Keratinocyte (primary cell): ENCODE data around the gene CANT1. TPM values are rescaled to one million over a fixed set of nuclear protein-coding genes. Genes with fewer than 3 reads are reported as not detected.
A peak's percentile ranks its signal among the peaks of the same experiment; 100 is the strongest.

ENCODE experiments used
- DNase-seq: peaks from one replicate; pipeline ENCODE4 v3.0.0-alpha.2; 2011; ENCODE audit warnings: low read depth, missing footprints, low spot score
- FAIRE-seq: peaks from 2 replicates; lab custom pipeline; 2011; peaks lifted over from hg19 to GRCh38; lab: Jason Lieb, UNC
- H2AFZ ChIP-seq: 2 replicates; pipeline ENCODE4 v1.6.0; 2012; ENCODE audit warnings: low read length, control low read depth, inconsistent platforms; ENCODE audit not compliant: control insufficient read depth
- H3K27ac ChIP-seq: 2 replicates; pipeline ENCODE4 v1.5.1; 2011; ENCODE audit warnings: low read length; ENCODE audit not compliant: control insufficient read depth, insufficient read depth
- H3K27me3 ChIP-seq: 3 replicates; pipeline ENCODE4 v1.6.0; 2011; ENCODE audit warnings: low read length; ENCODE audit not compliant: control insufficient read depth, insufficient read depth; ENCODE audit errors: extremely low read depth
- H3K36me3 ChIP-seq, 2 experiments: 2 replicates in 1 of 2; 3 replicates in 1 of 2; pipeline ENCODE4 v1.5.1; 2011; ENCODE audit warnings: low read length in 2 of 2, mild to moderate bottlenecking in 1 of 2; ENCODE audit not compliant: control insufficient read depth in 2 of 2, insufficient read depth in 2 of 2; ENCODE audit errors: extremely low read depth in 1 of 2
- H3K4me1 ChIP-seq: 3 replicates; pipeline ENCODE4 v1.5.1; 2011; ENCODE audit warnings: low read length; ENCODE audit not compliant: control insufficient read depth, insufficient read depth; ENCODE audit errors: extremely low read depth
- H3K4me2 ChIP-seq: 3 replicates; pipeline ENCODE4 v1.6.0; 2011; ENCODE audit warnings: low read depth, low read length; ENCODE audit not compliant: control insufficient read depth, insufficient read depth; ENCODE audit errors: extremely low read depth
- H3K4me3 ChIP-seq, 3 experiments: fragments of 200-600 bp in 1 of 3; sonication (generic) in 1 of 3; 2 replicates in 2 of 3; 3 replicates in 1 of 3; pipeline ENCODE4 v1.5.1; 2011 to 2016; ENCODE audit warnings: low read length in 3 of 3, mild to moderate bottlenecking in 3 of 3, control low read depth in 2 of 3, inconsistent platforms in 1 of 3, low read depth in 1 of 3, mixed read lengths in 1 of 3, mixed run types in 1 of 3, moderate library complexity in 1 of 3; ENCODE audit not compliant: control insufficient read depth in 2 of 3, insufficient read depth in 2 of 3; ENCODE audit errors: extremely low read depth in 1 of 3
- H3K79me2 ChIP-seq: 2 replicates; pipeline ENCODE4 v1.6.0; 2012; ENCODE audit warnings: low read length; ENCODE audit not compliant: control insufficient read depth, insufficient read depth
- H3K9ac ChIP-seq: 3 replicates; pipeline ENCODE4 v1.6.0; 2011; ENCODE audit warnings: low read length; ENCODE audit not compliant: control insufficient read depth, insufficient read depth; ENCODE audit errors: extremely low read depth
- H3K9me1 ChIP-seq: 3 replicates; pipeline ENCODE4 v1.6.0; 2011; ENCODE audit warnings: low read length; ENCODE audit not compliant: control insufficient read depth, insufficient read depth; ENCODE audit errors: extremely low read depth
- H3K9me3 ChIP-seq: 2 replicates; pipeline ENCODE4 v1.5.1; 2012; ENCODE audit warnings: low read depth, low read length; ENCODE audit not compliant: control insufficient read depth
- H4K20me1 ChIP-seq: 3 replicates; pipeline ENCODE4 v1.6.0; 2011; ENCODE audit warnings: low read length; ENCODE audit not compliant: control insufficient read depth, insufficient read depth; ENCODE audit errors: extremely low read depth
- CTCF ChIP-seq, 3 experiments: IDR thresholded peaks in 1 of 3; conservative IDR thresholded peaks in 1 of 3; optimal IDR thresholded peaks in 1 of 3; 2 replicates in 2 of 3; 3 replicates in 1 of 3; pipeline versions ENCODE3 to v1.5.1; 2011; ENCODE audit warnings: low read length in 3 of 3, mild to moderate bottlenecking in 3 of 3, moderate library complexity in 2 of 3, control low read depth in 1 of 3, inconsistent platforms in 1 of 3; ENCODE audit not compliant: insufficient read depth in 2 of 3; ENCODE audit errors: extremely low read depth in 1 of 3
- EZH2 ChIP-seq: IDR thresholded peaks from one replicate; pipeline ENCODE4 v1.6.1; 2012; ENCODE audit warnings: inconsistent platforms, mild to moderate bottlenecking, low read length, moderate library complexity
- dilution Hi-C: fragments of 300-500 bp; cut with MboI; formaldehyde crosslinking; loops from one replicate; pipeline ENCODE4 v1.7.0; 2020; ENCODE audit warnings: low sequenced_read_pairs; ENCODE audit not compliant: extremely low pct_ligation_motif_present
- polyA plus RNA-seq, 5 experiments: library from polyadenylated mRNA; depleted of rRNA in 3 of 5; stranded (reverse) in 3 of 5; stranded (forward) in 1 of 5; unstranded in 1 of 5; fragments of >200 nt; gene quantifications; 1 replicate in 1 of 5; 2 replicates in 3 of 5; 3 replicates in 1 of 5; pipeline versions ENCODE4 v1.2.1 to v1.2.3, GENCODE V29; 2011 to 2012; ENCODE audit warnings: missing spikeins in 2 of 5, low read depth in 1 of 5, low replicate concordance in 1 of 5

CANT1 gene
- polyA plus RNA-seq, 1 donor (not counting 4 experiments of a cell fraction or from before 2014, with no cell fraction given) = 53.2 TPM

GRCh38 chr17:79039886-79040285 lies 30.3 kb upstream of the CANT1 start:
- H2AFZ ChIP-seq = no peak overlapping the region
- no peaks in the 10 kb centered on the region for H3K9me3 ChIP-seq
- H3K27me3 ChIP-seq = peaks cover under 1% of the 10 kb centered on the region
- FAIRE-seq (no peak), DNase-seq (no peak)
- H3K4me2 ChIP-seq = no peak overlapping the region
- H3K36me3 ChIP-seq = no peaks in the 10 kb centered on the region
- TF ChIP-seq CTCF (optimal IDR thresholded peaks at IDR 0.05 in 1 of 3, IDR thresholded peaks at IDR 0.05 in 1 of 3, conservative IDR thresholded peaks at IDR 0.05 in 1 of 3; ENCODE audit: extremely low read depth in 1 of 3, insufficient read depth in 2 of 3, low read length in 3 of 3) = no peak
- no peak for TF ChIP-seq EZH2
- no peaks in the 10 kb centered on the region for H4K20me1 ChIP-seq
- H3K9me1 ChIP-seq = peaks cover 2% of the 10 kb centered on the region
- dilution Hi-C loops = loop anchor here (25.0 kb wide), 1 partner anchor 347 kb away; no protein-coding TSS in a partner anchor
- no peak overlapping the region for H3K27ac ChIP-seq
- no peak overlapping the region for H3K9ac ChIP-seq
- no peaks in the 10 kb centered on the region for H3K79me2 ChIP-seq
- no peak overlapping the region for H3K4me3 ChIP-seq
- H3K4me1 ChIP-seq = peaks cover 35% of the 10 kb centered on the region

GRCh38 chr17:79039171-79039570 lies 29.6 kb upstream of the CANT1 start:
- no peak for DNase-seq
- H3K4me1 ChIP-seq = peaks cover 41% of the 10 kb centered on the region
- H3K4me3 ChIP-seq = no peak overlapping the region
- dilution Hi-C loops = loop anchor here (25.0 kb wide), 1 partner anchor 348 kb away; no protein-coding TSS in a partner anchor
- H3K9ac ChIP-seq = peak overlapping the region; percentile 73
- H3K27ac ChIP-seq = peak overlapping the region; percentile 84
- H3K27me3 ChIP-seq = no peaks in the 10 kb centered on the region
- no peak for TF ChIP-seq CTCF (optimal IDR thresholded peaks at IDR 0.05 in 1 of 3, IDR thresholded peaks at IDR 0.05 in 1 of 3, conservative IDR thresholded peaks at IDR 0.05 in 1 of 3; ENCODE audit: extremely low read depth in 1 of 3, insufficient read depth in 2 of 3, low read length in 3 of 3)
- TF ChIP-seq EZH2 = no peak
- H2AFZ ChIP-seq = no peak overlapping the region
- FAIRE-seq = no peak
- H4K20me1 ChIP-seq = no peaks in the 10 kb centered on the region
- H3K36me3 ChIP-seq = no peaks in the 10 kb centered on the region
- no peaks in the 10 kb centered on the region for H3K79me2 ChIP-seq
- peak overlapping the region; percentile 42 for H3K4me2 ChIP-seq
- peaks cover 2% of the 10 kb centered on the region for H3K9me1 ChIP-seq
- no peaks in the 10 kb centered on the region for H3K9me3 ChIP-seq
